CD14-positive monocyte (primary cell): Measurements from ENCODE around the gene HESX1. TPM values are rescaled to one million over a fixed set of nuclear protein-coding genes. Genes with fewer than 3 reads are reported as not detected.
A peak's percentile ranks its signal among the peaks of the same experiment; 100 is the strongest.

ENCODE experiments used
- DNase-seq, 3 donors: peaks; one replicate each; pipeline ENCODE4 v3.0.0-alpha.2; 2011 to 2022
- H2AFZ ChIP-seq: 2 replicates; pipeline ENCODE4 v1.6.0; 2012; ENCODE audit warnings: mild to moderate bottlenecking, low read depth, low read length, inconsistent platforms; ENCODE audit not compliant: insufficient read depth, poor library complexity, severe bottlenecking
- H3K27ac ChIP-seq, 2 donors: 1 replicate in 1 of 2; 2 replicates in 1 of 2; pipeline ENCODE4 v1.5.1; 2012 to 2013; ENCODE audit warnings: low read length in 2 of 2, control low read depth in 1 of 2, inconsistent platforms in 1 of 2, low read depth in 1 of 2, mild to moderate bottlenecking in 1 of 2
- H3K27me3 ChIP-seq, 2 donors: one replicate each; pipeline versions ENCODE4 v1.6.0 to v1.6.1; 2011 to 2013; ENCODE audit warnings: low read length in 2 of 2; ENCODE audit not compliant: control insufficient read depth in 2 of 2, insufficient read depth in 2 of 2
- H3K36me3 ChIP-seq, 2 donors: replicated peaks in 1 of 2; 1 replicate in 1 of 2; 2 replicates in 1 of 2; pipeline versions ENCODE4 v1.5.1 to v1.6.1; 2012 to 2013; ENCODE audit warnings: low read length in 2 of 2, control low read depth in 1 of 2, inconsistent platforms in 1 of 2, mild to moderate bottlenecking in 1 of 2; ENCODE audit not compliant: insufficient read depth in 2 of 2, control insufficient read depth in 1 of 2
- H3K4me1 ChIP-seq, 2 donors: 1 replicate in 1 of 2; 2 replicates in 1 of 2; pipeline versions ENCODE4 v1.5.1 to v1.6.1; 2012 to 2013; ENCODE audit warnings: low read length in 2 of 2, control low read depth in 1 of 2, inconsistent platforms in 1 of 2, mild to moderate bottlenecking in 1 of 2, moderate library complexity in 1 of 2; ENCODE audit not compliant: insufficient read depth in 2 of 2, control insufficient read depth in 1 of 2
- H3K4me2 ChIP-seq: replicated peaks from 2 replicates; pipeline ENCODE3; 2012; ENCODE audit warnings: low read length, moderate library complexity, mild to moderate bottlenecking; ENCODE audit not compliant: poor library complexity, severe bottlenecking; ENCODE audit errors: extremely low read depth
- H3K4me3 ChIP-seq, 3 experiments: fragments of 200-600 bp in 1 of 3; sonication (generic) in 1 of 3; replicated peaks in 1 of 3; 1 replicate in 2 of 3; 2 replicates in 1 of 3; pipeline ENCODE4 v1.5.1; 2011 to 2013; ENCODE audit warnings: low read length in 3 of 3, mild to moderate bottlenecking in 3 of 3, control low read depth in 2 of 3, low read depth in 2 of 3, inconsistent platforms in 1 of 3, moderate library complexity in 1 of 3
- H3K79me2 ChIP-seq: 2 replicates; pipeline ENCODE4 v1.6.0; 2012; ENCODE audit warnings: mild to moderate bottlenecking, control low read depth, inconsistent platforms, low read length, moderate library complexity; ENCODE audit not compliant: insufficient read depth
- H3K9ac ChIP-seq: 2 replicates; pipeline ENCODE4 v1.6.0; 2017; ENCODE audit warnings: low read length, mild to moderate bottlenecking; ENCODE audit not compliant: insufficient read depth, poor library complexity, severe bottlenecking
- H3K9me3 ChIP-seq, 2 donors: replicated peaks in 1 of 2; 1 replicate in 1 of 2; 2 replicates in 1 of 2; pipeline versions ENCODE4 v1.5.1 to v1.6.1; 2012 to 2013; ENCODE audit warnings: low read length in 2 of 2, control low read depth in 1 of 2; ENCODE audit not compliant: control insufficient read depth in 1 of 2, insufficient read depth in 1 of 2
- H4K20me1 ChIP-seq: 2 replicates; pipeline ENCODE4 v1.6.0; 2012; ENCODE audit warnings: mild to moderate bottlenecking, low read length, control low read depth, moderate library complexity; ENCODE audit not compliant: insufficient read depth
- H3K27ac Mint-ChIP-seq, 7 donors: one replicate each; pipeline ENCODE4 v1.8.0; 2020; ENCODE audit warnings: mild to moderate bottlenecking in 7 of 7, mixed read lengths in 7 of 7, moderate library complexity in 6 of 7, inconsistent platforms in 2 of 7
- H3K27me3 Mint-ChIP-seq, 3 donors: one replicate each; pipeline ENCODE4 v1.8.0; 2021 to 2022; ENCODE audit warnings: low read depth in 3 of 3, mild to moderate bottlenecking in 3 of 3, mixed read lengths in 3 of 3, moderate library complexity in 3 of 3, inconsistent platforms in 1 of 3
- H3K36me3 Mint-ChIP-seq, 2 donors: one replicate each; pipeline ENCODE4 v1.8.0; 2020; ENCODE audit warnings: mixed read lengths in 2 of 2, inconsistent platforms in 1 of 2, mild to moderate bottlenecking in 1 of 2
- H3K4me1 Mint-ChIP-seq: one replicate; pipeline ENCODE4 v1.8.0; 2020; ENCODE audit warnings: mild to moderate bottlenecking, mixed read lengths
- H3K4me3 Mint-ChIP-seq, 2 donors: one replicate each; pipeline ENCODE4 v1.8.0; 2020; ENCODE audit warnings: mild to moderate bottlenecking in 2 of 2, mixed read lengths in 2 of 2, moderate library complexity in 1 of 2
- H3K9me3 Mint-ChIP-seq, 7 donors: one replicate each; pipeline ENCODE4 v1.8.0; 2020 to 2022; ENCODE audit warnings: mixed read lengths in 7 of 7, mild to moderate bottlenecking in 6 of 7, moderate library complexity in 6 of 7, inconsistent platforms in 2 of 7
- WGBS: methylation state at CpG from one replicate; pipeline ENCODE4 v1.1.5; 2013; ENCODE audit warnings: missing lambda C conversion rate; ENCODE audit not compliant: insufficient coverage; 5-methylcytosine and 5-hydroxymethylcytosine counted together
- intact Hi-C, 2 donors: fragments of 100-400 bp; cut with micrococcal nuclease; formaldehyde crosslinking; loops; one replicate each; pipeline versions ENCODE4 v1.15.0 to v1.15.1; 2023
- polyA plus RNA-seq, 3 donors: library from polyadenylated mRNA; depleted of rRNA in 1 of 3; unstranded in 2 of 3; stranded (reverse) in 1 of 3; fragments of 300-500 nt in 2 of 3; fragments of >200 nt in 1 of 3; fragmentation: Illumina TruSeq in 2 of 3; gene quantifications; 1 replicate in 2 of 3; 2 replicates in 1 of 3; pipeline ENCODE4 v1.2.3, GENCODE V29; 2012 to 2021
- TF ChIP-seq, protein P1 (sequence below): fragments of 200-600 bp; IDR thresholded peaks from one replicate; pipeline ENCODE4 v1.8.0; 2022; ENCODE audit warnings: antibody characterized with exemption, mild to moderate bottlenecking

The HESX1 gene
- polyA plus RNA-seq, 3 donors: 0.22 to 0.83 (median 0.46) TPM

DNA sequence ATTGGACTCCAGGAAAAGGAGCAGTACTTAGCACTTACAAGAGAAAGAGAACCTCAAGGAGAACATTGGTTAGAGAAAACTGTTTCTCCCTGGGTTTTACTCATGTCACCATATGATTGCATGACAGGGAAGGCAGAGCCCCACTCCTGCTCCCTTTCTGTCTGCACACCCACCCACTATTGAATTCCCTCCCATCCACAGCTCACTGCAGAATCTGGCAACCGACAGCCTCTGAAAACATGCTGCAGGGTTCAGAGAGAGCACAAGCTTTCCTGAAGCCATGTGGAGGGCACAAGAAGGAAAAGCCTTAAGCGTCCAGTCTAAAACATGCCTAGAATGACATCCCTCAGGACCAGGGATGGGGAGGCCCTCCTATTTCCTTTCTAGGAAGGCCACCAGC lies 31.6 kb downstream of the HESX1 start:
- 75% methylated on average over 1 of the region's 2 CpGs for WGBS

DNA sequence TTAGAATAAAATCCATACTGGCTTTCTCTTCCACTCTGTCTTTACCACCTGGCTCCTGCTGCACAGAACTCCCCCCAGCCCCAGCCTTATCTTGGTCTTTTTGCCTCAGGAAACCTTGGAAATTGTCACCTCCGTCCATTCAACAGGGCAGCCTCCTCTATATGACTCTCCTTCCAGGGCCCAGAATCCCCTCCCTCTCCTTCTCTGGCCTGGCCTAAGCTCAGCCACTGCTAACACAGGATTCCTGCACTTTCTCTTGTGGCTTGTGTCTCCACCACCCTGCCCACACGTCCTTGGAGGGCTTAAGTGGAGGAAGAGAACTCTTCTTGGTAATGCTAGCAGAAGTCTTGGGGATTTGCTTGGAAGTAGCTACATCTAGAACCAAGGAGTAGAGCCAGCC lies 33.1 kb downstream of the HESX1 start:
- peaks cover 0 to 13% of the 10 kb centered on the region in 2 donors for H3K9me3 ChIP-seq
- no peak overlapping the region for H3K27ac ChIP-seq
- Mint-ChIP-seq H3K36me3 (peaks cover 0 to 6% of the 10 kb centered on the region in 2 donors), H3K4me3 (peak overlapping the region in 1 of 2 donors; percentile 44), H3K9me3 (peaks cover 0 to 14% (median 7%) of the 10 kb centered on the region in 7 donors), H3K4me1 (peaks cover 17% of the 10 kb centered on the region), H3K27me3 (peaks cover 64 to 79% (median 71%) of the 10 kb centered on the region in 3 donors), H3K27ac (no peak overlapping the region)
- H3K9ac ChIP-seq: no peak overlapping the region
- no peaks in the 10 kb centered on the region for H3K36me3 ChIP-seq
- H3K4me2 ChIP-seq: no peak overlapping the region
- DNase-seq: no peak
- 57% methylated on average over 1 of the region's 2 CpGs for whole genome bisulfite sequencing
- no peaks in the 10 kb centered on the region for H4K20me1 ChIP-seq
- no peak overlapping the region for H2AFZ ChIP-seq
- intact Hi-C loops: no loop called here
- no peak overlapping the region for H3K4me3 ChIP-seq
- TF ChIP-seq, protein P1, sequence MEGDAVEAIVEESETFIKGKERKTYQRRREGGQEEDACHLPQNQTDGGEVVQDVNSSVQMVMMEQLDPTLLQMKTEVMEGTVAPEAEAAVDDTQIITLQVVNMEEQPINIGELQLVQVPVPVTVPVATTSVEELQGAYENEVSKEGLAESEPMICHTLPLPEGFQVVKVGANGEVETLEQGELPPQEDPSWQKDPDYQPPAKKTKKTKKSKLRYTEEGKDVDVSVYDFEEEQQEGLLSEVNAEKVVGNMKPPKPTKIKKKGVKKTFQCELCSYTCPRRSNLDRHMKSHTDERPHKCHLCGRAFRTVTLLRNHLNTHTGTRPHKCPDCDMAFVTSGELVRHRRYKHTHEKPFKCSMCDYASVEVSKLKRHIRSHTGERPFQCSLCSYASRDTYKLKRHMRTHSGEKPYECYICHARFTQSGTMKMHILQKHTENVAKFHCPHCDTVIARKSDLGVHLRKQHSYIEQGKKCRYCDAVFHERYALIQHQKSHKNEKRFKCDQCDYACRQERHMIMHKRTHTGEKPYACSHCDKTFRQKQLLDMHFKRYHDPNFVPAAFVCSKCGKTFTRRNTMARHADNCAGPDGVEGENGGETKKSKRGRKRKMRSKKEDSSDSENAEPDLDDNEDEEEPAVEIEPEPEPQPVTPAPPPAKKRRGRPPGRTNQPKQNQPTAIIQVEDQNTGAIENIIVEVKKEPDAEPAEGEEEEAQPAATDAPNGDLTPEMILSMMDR: no peak
- H3K27me3 ChIP-seq: peaks cover 60 to 74% of the 10 kb centered on the region in 2 donors
- H3K4me1 ChIP-seq: peaks cover 20 to 22% of the 10 kb centered on the region in 2 donors
- no peaks in the 10 kb centered on the region for H3K79me2 ChIP-seq

More for the DNA sequence above, 31.6 kb downstream of the HESX1 start:
- peaks cover 45 to 59% of the 10 kb centered on the region in 2 donors for H3K27me3 ChIP-seq
- no peaks in the 10 kb centered on the region for H3K79me2 ChIP-seq
- no peak for DNase-seq
- Mint-ChIP-seq H3K9me3 (peaks cover 0 to 11% (median 5%) of the 10 kb centered on the region in 7 donors), H3K4me1 (peaks cover 20% of the 10 kb centered on the region), H3K27ac (no peak overlapping the region), H3K27me3 (peaks cover 50 to 64% (median 56%) of the 10 kb centered on the region in 3 donors), H3K36me3 (peaks cover 0 to 3% of the 10 kb centered on the region in 2 donors), H3K4me3 (peak overlapping the region in 1 of 2 donors; percentile 16)
- peaks cover 20 to 23% of the 10 kb centered on the region in 2 donors for H3K4me1 ChIP-seq
- H3K4me2 ChIP-seq: no peak overlapping the region
- H3K27ac ChIP-seq: no peak overlapping the region
- no peak overlapping the region for H2AFZ ChIP-seq
- H3K36me3 ChIP-seq: no peaks in the 10 kb centered on the region
- no peak overlapping the region for H3K4me3 ChIP-seq
- peaks cover 0 to 7% of the 10 kb centered on the region in 2 donors for H3K9me3 ChIP-seq
- TF ChIP-seq, protein P1: no peak
- intact Hi-C loops: no loop called here
- no peak overlapping the region for H3K9ac ChIP-seq
- no peaks in the 10 kb centered on the region for H4K20me1 ChIP-seq
